Measurements from ENCODE around the gene S100G. TPM values are rescaled to one million over a fixed set of nuclear protein-coding genes. Genes with fewer than 3 reads are reported as not detected.

S100G gene
- total RNA-seq, 2 experiments from 2014 or later = not detected

DNA sequence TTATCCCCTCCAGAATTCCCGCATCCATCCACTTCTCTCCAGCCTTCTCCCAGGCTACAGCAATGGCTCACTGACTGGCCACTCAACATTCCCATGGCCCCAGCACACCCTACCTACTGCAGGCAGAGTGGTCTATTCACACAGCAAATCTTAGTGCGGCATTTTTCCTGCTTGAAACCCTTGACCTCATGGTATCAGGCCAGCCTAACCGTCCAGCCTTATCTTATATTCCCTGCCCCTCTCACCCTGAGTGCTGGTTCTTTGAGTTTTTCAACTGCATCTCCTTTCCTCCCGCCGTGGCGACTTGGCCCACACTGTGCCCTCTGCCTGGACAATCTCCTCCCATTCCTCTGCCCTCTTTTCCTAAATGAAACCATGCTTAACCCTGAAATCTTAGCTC is 10.0 kb upstream of the S100G start:
- Histone ChIP-seq H3K79me2 (ENCODE audit: insufficient read depth, low read depth, low read length) (no peaks in the 10 kb centered on the region), H3K9me2 (ENCODE audit: insufficient read depth, low read length) (no peaks in the 10 kb centered on the region), H2AFZ (ENCODE audit: low read length) (no peak overlapping the region), H3K36me3 (ENCODE audit: insufficient read depth, low read length) (0 out of 2 replicates have a peak, but pooled peaks cover 3% of the 10 kb centered on the region), H3K9me3 (ENCODE audit: low read length) (no peaks in the 10 kb centered on the region), H3K4me3 (ENCODE audit: low read depth, low read length, poor library complexity, severe bottlenecking) (no peak overlapping the region), H3K4me2 (ENCODE audit: low read length) (no peak overlapping the region), H4K20me1 (ENCODE audit: insufficient read depth, low read length) (no peaks in the 10 kb centered on the region), H3K27ac (ENCODE audit: low read depth, low read length, poor library complexity, severe bottlenecking) (no peak overlapping the region), H3K4me1 (ENCODE audit: insufficient read depth, low read length, poor library complexity, severe bottlenecking) (no peaks in the 10 kb centered on the region)
- intact Hi-C loops (cut with micrococcal nuclease; ENCODE audit: unreplicated experiment) = no loop called here
- TF ChIP-seq EZH2phosphoT487 (IDR thresholded peaks at IDR 0.05; ENCODE audit: borderline replicate concordance, low read depth, low read length) = no peak
- TF ChIP-seq, protein P1, sequence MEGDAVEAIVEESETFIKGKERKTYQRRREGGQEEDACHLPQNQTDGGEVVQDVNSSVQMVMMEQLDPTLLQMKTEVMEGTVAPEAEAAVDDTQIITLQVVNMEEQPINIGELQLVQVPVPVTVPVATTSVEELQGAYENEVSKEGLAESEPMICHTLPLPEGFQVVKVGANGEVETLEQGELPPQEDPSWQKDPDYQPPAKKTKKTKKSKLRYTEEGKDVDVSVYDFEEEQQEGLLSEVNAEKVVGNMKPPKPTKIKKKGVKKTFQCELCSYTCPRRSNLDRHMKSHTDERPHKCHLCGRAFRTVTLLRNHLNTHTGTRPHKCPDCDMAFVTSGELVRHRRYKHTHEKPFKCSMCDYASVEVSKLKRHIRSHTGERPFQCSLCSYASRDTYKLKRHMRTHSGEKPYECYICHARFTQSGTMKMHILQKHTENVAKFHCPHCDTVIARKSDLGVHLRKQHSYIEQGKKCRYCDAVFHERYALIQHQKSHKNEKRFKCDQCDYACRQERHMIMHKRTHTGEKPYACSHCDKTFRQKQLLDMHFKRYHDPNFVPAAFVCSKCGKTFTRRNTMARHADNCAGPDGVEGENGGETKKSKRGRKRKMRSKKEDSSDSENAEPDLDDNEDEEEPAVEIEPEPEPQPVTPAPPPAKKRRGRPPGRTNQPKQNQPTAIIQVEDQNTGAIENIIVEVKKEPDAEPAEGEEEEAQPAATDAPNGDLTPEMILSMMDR (conservative IDR thresholded peaks at IDR 0.05; ENCODE audit: low read length) = no peak
- CTCF ChIA-PET (ENCODE audit: unreplicated experiment) = no interaction called here
- POLR2A ChIA-PET = no interaction called here
- no TSS peak for BruUV-seq (replicated peaks)
- DNase-seq (ENCODE audit: low spot score) = no peak

DNA sequence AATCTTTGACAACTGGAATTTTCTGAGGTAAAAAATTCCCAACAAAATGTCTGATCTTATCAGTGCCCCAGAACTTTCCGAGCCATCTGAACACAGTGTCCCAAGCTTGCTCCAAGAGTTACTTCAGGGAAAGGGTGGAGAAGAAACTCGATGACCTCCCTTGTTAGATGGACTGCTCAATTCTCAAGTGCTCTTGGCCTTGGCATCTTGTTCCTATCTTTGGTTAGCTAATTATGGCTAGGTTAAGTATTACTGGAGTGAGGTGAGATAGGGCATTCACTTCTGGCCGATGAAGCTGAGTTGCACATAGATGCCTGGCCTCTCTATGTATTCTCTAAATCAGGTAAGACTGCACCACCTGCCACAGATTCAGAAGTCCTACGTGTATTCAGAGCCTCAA is 9.1 kb upstream of the S100G start:
- CTCF ChIA-PET (ENCODE audit: unreplicated experiment) = no interaction called here

DNA sequence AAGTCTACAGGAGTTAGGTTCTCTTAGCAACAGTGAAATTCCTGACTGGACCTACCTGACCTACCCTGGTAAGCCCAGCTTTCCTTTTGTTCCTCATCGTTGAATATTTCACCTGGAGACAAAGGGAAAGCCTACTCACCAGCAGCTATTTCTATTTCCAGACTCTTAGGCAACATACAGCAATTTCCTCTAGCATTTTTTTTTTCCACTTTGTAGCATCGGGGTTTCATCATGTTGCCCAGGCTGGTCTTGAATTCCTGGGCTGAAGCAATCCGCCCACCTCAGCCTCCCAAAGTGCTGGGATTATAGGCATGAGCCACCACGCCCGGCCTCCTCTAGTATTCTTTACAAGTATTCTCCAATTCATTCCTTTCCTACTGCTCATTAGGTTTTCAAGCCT is 6.8 kb upstream of the S100G start:
- DNase-seq (ENCODE audit: low spot score) = no peak
- CTCF ChIA-PET (ENCODE audit: unreplicated experiment) = no interaction called here
- no peaks in the 10 kb centered on the region for H3K4me1 ChIP-seq (ENCODE audit: insufficient read depth, low read length, poor library complexity, severe bottlenecking)
- no peaks in the 10 kb centered on the region for H3K9me2 ChIP-seq (ENCODE audit: insufficient read depth, low read length)
- no peak overlapping the region for H2AFZ ChIP-seq (ENCODE audit: low read length)
- no peaks in the 10 kb centered on the region for H3K79me2 ChIP-seq (ENCODE audit: insufficient read depth, low read depth, low read length)
- intact Hi-C loops (cut with micrococcal nuclease; ENCODE audit: unreplicated experiment) = no loop called here
- H3K4me3 ChIP-seq (ENCODE audit: low read depth, low read length, poor library complexity, severe bottlenecking) = no peak overlapping the region
- BruUV-seq (replicated peaks) = no TSS peak
- no peak for TF ChIP-seq EZH2phosphoT487 (IDR thresholded peaks at IDR 0.05; ENCODE audit: borderline replicate concordance, low read depth, low read length)
- TF ChIP-seq, protein P1 (conservative IDR thresholded peaks at IDR 0.05; ENCODE audit: low read length) = no peak
- no peaks in the 10 kb centered on the region for H4K20me1 ChIP-seq (ENCODE audit: insufficient read depth, low read length)
- no peak overlapping the region for H3K4me2 ChIP-seq (ENCODE audit: low read length)
- H3K36me3 ChIP-seq (ENCODE audit: insufficient read depth, low read length) = 0 out of 2 replicates have a peak, but pooled peaks cover 3% of the 10 kb centered on the region
- POLR2A ChIA-PET = no interaction called here
- no peak overlapping the region for H3K27ac ChIP-seq (ENCODE audit: low read depth, low read length, poor library complexity, severe bottlenecking)
- no peaks in the 10 kb centered on the region for H3K9me3 ChIP-seq (ENCODE audit: low read length)

More for the DNA sequence above, 9.1 kb upstream of the S100G start:
- no peaks in the 10 kb centered on the region for H3K9me2 ChIP-seq (ENCODE audit: insufficient read depth, low read length)
- 0 out of 2 replicates have a peak, but pooled peaks cover 3% of the 10 kb centered on the region for H3K36me3 ChIP-seq (ENCODE audit: insufficient read depth, low read length)
- POLR2A ChIA-PET = no interaction called here
- H3K9me3 ChIP-seq (ENCODE audit: low read length) = no peaks in the 10 kb centered on the region
- H4K20me1 ChIP-seq (ENCODE audit: insufficient read depth, low read length) = no peaks in the 10 kb centered on the region
- no peak for DNase-seq (ENCODE audit: low spot score)
- H3K4me1 ChIP-seq (ENCODE audit: insufficient read depth, low read length, poor library complexity, severe bottlenecking) = no peaks in the 10 kb centered on the region
- BruUV-seq (replicated peaks) = no TSS peak
- H3K79me2 ChIP-seq (ENCODE audit: insufficient read depth, low read depth, low read length) = no peaks in the 10 kb centered on the region
- intact Hi-C loops (cut with micrococcal nuclease; ENCODE audit: unreplicated experiment) = no loop called here
- no peak overlapping the region for H3K27ac ChIP-seq (ENCODE audit: low read depth, low read length, poor library complexity, severe bottlenecking)
- no peak overlapping the region for H3K4me2 ChIP-seq (ENCODE audit: low read length)
- TF ChIP-seq EZH2phosphoT487 (IDR thresholded peaks at IDR 0.05; ENCODE audit: borderline replicate concordance, low read depth, low read length) = no peak
- TF ChIP-seq, protein P1 (conservative IDR thresholded peaks at IDR 0.05; ENCODE audit: low read length) = no peak
- no peak overlapping the region for H2AFZ ChIP-seq (ENCODE audit: low read length)
- H3K4me3 ChIP-seq (ENCODE audit: low read depth, low read length, poor library complexity, severe bottlenecking) = no peak overlapping the region
